HG02610 (cell line): ENCODE data around the gene HBG1.
"Not testable (repeated sequence)": the region's sequence is repeated elsewhere in the genome, so short reads cannot be mapped to it uniquely, and the experiment has no call there.

ENCODE experiments used
- ATAC-seq: cut with Tn5 transposase; IDR thresholded peaks from one replicate; pipeline ENCODE4 v1.9.1; 2021; ENCODE audit warnings: mild to moderate bottlenecking, moderate library complexity; ENCODE audit not compliant: unreplicated experiment

The HBG1 gene

DNA sequence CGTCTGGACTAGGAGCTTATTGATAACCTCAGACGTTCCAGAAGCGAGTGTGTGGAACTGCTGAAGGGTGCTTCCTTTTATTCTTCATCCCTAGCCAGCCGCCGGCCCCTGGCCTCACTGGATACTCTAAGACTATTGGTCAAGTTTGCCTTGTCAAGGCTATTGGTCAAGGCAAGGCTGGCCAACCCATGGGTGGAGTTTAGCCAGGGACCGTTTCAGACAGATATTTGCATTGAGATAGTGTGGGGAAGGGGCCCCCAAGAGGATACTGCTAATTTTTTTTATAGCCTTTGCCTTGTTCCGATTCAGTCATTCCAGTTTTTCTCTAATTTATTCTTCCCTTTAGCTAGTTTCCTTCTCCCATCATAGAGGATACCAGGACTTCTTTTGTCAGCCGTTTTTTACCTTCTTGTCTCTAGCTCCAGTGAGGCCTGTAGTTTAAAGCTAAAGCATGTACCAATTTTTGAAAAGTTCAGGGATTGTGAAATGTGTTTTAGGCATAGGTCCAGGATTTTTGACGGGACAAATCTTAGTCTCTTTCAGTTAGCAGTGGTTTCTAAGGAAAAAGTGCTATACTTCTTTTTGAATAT, at the start of gene HBG1:
Gene HBG1 (minus strand): TSS at position 51 of the 590 bp plus-strand sequence. CDS start 53 bp downstream, outside the sequence.
- ATAC-seq = not testable (repeated sequence)

DNA sequence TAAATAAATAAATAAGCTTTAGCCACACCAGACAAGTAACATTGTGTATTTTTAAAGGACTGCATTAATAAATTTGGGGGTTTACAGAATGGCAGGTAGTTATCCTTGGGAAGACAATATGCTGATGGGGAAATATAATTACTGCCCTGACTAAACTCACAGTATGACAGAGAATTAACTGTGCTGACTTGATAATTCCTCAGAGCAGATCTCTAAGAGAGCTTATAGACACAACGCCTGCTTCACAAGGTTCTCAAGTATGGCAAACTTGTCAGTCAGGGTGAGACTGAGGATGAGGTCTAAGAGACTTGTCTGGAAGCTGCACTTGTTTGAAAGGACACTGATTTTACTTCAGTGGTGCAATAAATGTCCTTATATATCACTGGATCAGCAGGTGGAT, 48.8 kb upstream of the HBG1 start:
- ATAC-seq = no peak

DNA sequence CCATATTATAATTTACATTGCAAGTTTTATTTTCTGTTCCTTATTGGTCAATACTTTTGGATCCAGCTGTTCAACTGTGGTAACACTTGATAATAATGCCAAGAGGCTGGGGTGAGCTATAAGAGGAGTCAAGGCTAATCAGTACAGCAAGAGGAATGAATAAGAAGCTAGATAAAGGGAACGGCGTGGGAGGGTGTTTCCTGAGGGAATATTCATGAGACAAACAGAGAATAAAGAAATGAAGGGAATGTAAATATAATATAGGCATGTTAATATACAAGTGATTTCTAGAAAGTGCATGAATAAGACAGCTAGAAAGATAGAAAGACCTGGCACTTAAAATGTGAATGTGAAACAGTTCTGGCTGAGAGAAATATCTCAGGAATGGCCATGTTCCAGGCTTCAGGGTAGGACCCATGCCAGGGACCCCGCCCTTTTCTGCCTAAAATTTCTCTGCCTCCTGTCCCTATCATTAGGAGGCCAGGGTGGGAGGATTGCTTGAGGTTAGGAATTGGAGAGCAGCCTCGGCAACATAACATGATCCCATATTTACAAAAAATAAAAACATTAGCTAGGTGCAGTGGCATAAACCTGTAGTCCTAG, 48.2 kb upstream of the HBG1 start:
- ATAC-seq = no peak

DNA sequence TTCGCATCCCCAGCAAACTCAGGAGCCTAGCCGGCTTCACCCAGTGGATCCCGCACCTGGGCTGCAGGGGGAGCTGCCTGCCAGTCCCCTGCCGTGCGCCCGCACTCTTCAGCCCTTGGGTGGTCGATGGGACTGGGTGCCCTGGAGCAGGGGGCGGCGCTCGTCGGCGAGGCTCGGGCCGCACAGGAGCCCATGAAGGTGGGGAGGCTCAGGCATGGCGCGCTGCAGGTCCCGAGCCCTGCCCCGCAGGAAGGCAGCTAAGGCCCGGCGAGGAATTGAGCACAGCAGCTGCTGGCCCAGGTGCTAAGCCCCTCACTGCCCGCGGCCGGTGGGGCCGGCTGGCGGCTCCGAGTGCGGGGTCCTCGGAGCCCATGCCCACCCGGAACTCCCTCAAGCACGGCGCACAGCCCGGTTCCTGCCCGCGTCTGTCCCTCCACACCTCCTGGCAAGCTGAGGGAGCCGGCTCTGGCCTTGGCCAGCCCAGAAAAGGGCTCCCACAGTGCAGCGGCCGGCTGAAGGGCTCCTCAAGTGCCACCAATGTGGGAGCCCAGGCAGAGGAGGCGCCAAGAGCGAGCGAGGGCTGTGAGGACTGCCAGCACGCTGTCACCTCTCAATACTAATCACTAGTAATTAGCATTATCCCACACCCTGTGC, 44.8 kb upstream of the HBG1 start:
- not testable (repeated sequence) for ATAC-seq

DNA sequence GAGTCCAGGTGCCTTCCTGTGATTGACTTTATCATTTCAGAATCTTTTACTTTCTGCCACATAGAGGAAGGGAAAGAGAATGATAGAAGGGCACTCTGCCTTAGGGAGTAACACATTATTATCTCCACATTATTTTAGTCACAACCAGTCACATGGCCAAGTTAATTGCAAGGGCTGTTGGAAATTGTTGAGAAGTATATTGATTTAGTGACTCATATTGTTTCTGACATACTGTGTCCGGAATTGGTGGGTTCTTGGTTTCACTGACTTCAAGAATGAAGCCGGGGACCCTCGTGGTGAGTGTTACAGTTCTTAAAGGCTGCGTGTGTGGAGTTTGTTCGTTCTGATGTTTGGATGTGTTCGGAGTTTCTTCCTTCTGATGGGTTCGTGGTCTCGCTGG, 43.4 kb upstream of the HBG1 start:
- no peak for ATAC-seq

DNA sequence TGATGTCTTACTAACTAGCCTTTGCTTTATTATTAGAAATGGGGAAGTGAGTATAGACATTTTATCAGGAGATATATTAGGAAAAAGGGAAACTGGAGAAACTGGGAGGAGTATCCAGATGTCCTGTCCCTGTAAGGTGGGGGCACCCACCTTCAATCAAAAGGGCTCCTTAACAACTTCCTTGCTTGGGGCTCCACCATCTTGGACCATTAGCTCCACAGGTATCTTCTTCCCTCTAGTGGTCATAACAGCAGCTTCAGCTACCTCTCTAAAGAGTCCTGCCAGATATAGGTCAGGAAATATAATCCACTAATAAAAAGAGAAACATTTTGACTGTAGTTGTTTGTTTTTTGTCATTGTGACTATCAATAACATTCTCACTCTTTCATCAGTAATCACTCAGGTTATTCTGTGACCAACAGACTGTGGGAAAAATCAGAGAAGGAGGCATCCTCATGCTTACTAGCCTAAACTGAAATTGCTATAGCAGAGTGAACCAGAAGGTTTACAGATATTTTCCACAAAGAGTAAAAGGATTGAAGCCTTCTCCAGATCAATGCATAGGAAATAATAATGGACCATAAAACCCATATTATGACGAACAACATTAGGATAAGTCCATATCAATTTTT, 41.7 kb upstream of the HBG1 start:
- peak; percentile 81 for ATAC-seq

DNA sequence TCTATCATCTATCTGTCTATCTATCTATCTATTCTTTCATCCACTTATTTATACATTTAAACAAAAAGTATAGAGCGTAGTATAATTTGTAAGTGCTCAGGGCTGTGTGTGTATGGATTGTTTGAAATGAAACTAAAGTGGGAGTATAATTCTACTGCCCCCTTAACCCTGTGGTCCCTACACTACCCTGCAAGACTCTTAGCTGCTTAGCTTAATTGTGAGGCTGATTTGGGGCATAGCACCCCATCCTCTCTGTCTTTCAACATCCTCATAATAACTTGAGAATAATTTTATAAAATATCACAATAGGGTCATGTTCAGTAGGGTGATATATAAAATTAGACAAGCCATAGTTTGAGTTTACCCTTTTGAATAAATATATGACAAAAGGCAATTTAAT, 40.4 kb upstream of the HBG1 start:
- no peak for ATAC-seq

DNA sequence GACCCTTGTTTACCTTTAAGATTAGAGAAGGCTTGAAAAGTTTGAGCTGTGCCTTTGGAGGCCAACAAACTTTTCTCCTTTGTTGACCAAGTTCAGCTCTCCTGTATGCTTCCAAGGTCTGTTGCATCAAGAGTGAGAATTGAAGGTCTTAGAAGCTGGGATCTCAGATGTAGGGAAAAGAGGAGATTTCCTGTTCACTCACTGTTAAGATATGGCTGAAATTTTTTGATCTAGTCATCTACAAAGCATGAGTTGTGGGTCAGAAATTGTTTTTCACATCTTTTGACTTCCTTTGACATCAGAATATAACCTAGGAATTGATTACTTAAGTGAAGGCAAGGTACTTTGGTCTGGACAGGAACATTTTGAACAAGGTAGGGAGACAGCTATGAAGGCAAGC, 40.0 kb upstream of the HBG1 start:
- ATAC-seq = no peak

DNA sequence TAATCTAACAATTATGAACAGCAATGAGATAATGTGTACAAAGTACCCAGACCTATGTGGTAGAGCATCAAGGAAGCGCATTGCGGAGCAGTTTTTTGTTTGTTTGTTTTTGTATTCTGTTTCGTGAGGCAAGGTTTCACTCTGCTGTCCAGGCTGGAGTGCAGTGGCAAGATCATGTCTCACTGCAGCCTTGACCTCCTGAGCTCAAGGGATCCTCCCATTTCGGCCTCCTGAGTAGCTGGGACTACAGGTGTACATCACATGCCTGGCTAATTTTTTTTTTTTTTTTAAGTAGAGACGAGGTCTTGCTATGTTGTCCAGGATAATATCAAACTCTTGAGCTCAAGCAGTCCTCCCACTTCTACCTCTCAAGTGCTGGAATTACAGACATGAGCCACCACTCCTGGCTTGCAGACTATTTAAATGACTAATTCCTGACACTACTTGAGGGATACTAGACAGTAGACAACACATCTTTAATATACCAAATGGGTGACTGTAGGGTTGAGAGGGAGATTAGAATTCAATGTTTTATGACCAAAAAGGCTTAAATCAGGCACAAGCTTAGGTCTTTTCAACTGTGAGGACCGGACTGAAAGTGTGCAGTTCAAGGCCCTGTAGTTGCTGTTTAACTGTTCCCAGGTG, 39.4 kb upstream of the HBG1 start:
- no peak for ATAC-seq

DNA sequence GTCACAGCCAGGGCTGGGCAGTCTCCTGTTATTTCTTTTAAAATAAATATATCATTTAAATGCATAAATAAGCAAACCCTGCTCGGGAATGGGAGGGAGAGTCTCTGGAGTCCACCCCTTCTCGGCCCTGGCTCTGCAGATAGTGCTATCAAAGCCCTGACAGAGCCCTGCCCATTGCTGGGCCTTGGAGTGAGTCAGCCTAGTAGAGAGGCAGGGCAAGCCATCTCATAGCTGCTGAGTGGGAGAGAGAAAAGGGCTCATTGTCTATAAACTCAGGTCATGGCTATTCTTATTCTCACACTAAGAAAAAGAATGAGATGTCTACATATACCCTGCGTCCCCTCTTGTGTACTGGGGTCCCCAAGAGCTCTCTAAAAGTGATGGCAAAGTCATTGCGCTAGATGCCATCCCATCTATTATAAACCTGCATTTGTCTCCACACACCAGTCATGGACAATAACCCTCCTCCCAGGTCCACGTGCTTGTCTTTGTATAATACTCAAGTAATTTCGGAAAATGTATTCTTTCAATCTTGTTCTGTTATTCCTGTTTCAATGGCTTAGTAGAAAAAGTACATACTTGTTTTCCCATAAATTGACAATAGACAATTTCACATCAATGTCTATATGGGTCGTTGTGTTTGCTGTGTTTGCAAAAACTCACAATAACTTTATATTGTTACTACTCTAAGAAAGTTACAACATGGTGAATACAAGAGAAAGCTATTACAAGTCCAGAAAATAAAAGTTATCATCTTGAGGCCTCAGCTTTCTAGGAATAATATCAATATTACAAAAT, 38.6 kb upstream of the HBG1 start:
- no peak for ATAC-seq

DNA sequence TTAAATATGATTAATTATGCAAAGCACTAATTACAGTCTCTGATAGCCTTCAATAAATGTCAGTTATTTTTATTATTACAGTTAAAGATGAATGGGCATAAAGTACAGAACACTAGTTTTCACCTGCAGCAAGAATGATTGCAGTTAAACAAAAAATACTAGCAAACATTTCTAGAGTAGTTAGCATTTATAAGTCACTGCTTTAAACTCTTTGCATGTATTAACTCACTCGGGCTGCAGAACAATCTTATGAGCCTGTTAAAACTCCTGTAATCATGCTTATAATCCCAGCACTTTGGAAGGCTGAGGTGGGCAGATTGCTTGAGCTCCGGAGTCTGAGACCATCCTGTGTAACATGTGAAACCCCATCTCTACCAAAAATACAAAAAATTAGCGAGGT, 37.2 kb upstream of the HBG1 start:
- no peak for ATAC-seq

DNA sequence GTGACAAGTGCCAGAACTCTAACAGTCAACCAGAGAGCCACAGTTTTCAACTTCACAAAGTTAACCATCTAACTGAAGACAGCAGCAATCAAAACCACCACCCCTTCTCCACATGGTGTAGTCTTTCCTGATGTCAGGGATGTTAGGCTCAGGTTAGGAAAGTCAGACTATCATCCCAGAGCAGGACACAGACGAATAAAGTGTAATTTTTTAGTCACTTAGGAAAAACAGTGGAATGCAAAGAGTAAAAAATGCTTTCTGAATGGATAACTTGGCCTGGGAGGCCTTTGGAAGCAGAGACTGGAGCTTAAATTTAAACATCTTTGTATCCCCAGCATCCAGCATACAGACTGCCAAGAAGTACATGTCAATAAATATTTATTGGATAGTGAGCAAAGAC, 36.7 kb upstream of the HBG1 start:
- no peak for ATAC-seq

DNA sequence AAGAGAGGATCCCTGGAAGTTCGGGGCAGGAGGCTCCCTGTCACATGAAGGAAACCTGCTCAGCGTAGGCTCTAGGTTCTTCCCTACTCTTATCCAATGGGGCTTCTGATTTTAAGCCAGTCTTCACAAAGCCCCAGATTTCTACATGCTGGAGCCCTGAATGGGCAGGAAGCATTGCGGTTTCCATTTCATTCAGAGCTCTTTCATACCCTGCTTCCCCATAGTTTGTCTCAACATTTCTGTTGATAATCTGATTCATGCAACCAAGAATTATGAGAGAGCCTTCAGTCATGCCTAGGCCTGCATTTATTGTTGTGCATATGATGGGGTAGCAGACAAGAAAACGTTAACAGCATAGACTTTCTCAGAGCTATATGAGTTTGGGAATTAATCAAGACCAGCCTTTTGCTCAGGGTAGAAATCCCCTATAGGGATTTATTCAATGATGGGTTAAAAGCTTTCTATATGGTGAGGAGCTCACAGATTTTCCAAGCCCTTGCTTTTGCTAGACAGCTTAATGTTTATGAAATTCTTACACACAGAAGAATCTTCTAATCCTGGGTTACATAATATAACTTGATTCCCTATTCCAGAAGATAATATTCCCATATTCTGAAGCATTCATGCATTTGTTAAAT, 36.2 kb upstream of the HBG1 start:
- ATAC-seq = no peak

DNA sequence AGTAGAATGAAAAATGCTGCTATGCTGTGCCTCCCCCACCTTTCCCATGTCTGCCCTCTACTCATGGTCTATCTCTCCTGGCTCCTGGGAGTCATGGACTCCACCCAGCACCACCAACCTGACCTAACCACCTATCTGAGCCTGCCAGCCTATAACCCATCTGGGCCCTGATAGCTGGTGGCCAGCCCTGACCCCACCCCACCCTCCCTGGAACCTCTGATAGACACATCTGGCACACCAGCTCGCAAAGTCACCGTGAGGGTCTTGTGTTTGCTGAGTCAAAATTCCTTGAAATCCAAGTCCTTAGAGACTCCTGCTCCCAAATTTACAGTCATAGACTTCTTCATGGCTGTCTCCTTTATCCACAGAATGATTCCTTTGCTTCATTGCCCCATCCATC, 35.0 kb upstream of the HBG1 start:
- no peak for ATAC-seq

DNA sequence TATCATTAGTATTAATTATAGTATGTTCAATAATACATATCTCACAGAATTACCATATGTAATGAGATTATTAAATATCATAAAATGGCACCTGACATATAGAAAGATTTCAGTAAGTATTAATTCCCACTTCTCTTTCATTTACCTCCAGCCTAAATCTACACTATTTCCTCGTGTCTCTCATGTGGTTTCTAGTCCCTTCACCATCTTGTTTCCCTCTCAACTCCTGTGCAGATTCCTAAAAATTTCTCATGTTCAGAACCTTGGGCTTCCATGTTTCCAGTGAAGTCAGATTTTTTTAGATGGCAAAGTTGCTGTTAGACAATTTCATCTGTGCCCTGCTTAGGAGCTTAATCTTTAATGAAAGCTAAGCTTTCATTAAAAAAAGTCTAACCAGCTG, 34.2 kb upstream of the HBG1 start:
- ATAC-seq = no peak

DNA sequence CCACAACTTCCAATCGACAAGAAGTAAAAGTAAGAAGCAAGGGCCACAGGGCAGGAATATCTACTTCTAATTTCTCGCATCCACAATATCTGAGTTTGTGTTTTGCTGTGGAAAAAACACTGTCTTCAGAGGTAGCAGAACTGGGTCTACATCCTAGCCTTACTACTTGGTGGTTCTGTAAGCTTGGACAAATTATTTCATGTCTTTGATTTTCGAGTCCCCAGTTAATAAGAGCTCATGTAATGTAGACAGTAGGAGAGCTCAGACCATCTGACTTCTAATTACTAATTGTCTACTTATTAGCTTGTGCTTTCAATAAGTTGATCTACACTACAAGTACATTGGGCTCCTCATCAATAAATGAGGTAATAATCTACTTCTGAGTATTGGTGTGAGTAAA, 33.4 kb upstream of the HBG1 start:
- ATAC-seq = no peak

DNA sequence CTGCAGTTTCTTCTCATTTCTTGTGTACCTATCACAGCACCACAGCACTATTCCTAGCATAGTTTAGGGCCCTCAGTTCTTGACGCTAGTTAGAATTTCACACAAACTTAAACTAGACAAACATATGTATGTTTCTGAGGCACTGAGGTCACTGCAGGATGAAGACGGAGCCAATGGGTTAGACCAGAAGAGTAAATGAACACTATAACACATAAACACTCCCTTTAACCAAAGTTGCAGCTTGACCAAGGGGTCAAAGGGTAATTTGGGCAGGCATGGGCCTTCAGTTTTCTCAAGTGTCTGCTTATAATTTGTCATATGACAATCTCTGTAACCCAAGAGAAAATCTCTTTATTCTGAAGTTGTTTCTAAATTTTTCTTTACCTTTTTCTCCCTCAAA, 33.0 kb upstream of the HBG1 start:
- ATAC-seq = no peak

DNA sequence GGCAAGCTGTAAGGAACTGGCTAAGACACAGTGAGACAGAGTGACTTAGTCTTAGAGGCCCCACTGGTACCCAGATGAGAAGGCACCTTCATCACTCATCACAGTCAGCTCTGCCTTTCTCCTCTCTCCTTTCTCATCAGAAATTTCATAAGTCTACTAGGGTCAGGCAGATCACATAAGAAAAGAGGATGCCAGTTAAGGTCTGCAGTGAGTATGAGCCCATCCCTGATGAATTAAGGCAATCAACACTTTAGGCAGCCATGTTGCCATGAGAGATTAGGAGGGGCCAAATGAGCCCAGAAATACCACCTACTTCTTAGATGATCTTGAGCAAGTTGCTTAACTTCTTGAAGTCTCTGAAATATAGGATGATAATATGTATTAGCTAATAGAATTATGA, 31.9 kb upstream of the HBG1 start:
- no peak for ATAC-seq

DNA sequence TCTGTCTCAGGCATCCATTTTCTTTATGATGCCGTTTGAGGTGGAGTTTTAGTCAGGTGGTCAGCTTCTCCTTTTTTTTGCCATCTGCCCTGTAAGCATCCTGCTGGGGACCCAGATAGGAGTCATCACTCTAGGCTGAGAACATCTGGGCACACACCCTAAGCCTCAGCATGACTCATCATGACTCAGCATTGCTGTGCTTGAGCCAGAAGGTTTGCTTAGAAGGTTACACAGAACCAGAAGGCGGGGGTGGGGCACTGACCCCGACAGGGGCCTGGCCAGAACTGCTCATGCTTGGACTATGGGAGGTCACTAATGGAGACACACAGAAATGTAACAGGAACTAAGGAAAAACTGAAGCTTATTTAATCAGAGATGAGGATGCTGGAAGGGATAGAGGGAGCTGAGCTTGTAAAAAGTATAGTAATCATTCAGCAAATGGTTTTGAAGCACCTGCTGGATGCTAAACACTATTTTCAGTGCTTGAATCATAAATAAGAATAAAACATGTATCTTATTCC, 31.0 kb upstream of the HBG1 start:
- peak; percentile 97 for ATAC-seq

DNA sequence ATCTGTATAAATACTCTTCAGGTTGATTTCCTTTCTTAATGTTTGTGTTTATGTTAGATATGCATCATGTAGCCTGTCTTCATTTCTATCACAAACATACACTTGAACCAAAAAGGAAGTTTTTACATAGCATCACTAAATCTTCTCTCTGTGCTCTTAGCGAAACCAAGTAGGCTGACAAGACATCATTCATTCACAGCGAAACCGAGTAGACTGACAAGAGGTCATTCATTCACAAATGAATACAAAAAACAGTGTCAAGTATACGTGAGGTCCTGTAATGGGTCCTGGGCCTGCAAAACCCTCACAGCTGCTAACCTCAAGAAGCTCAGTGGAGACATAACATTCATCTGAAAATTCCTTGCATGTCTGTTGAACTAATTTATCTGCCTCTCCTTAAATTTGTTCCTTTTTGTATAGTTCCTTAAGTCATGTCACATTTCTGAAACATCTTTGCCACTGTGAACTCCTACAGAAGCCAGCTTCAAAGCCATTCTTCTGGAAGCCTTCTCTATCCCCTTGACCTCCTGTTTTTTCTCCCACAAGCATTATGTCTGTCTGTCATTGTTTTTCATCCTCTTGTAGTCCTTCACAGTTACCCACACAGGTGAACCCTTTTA, 29.9 kb upstream of the HBG1 start:
- ATAC-seq = no peak
